ENCODE results near the gene SPIRE2.

GRCh38 chr16:89880477-89881367 is 52.4 kb downstream of the SPIRE2 start:
- TF ChIP-seq CTCF (IDR thresholded peaks at IDR 0.05) (no peak), POLR2A (IDR thresholded peaks at IDR 0.05) (no peak)
